OCI-LY1 (cell line): ENCODE measurements around the gene MPL.

Experiments used
- H2AFZ ChIP-seq: fragments of 200-600 bp; sonication (generic), shearing (Covaris generic); 2 replicates; pipeline ENCODE4 v1.6.0; 2014; ENCODE audit warnings: antibody characterized with exemption, mild to moderate bottlenecking, low read length
- H3F3A ChIP-seq: fragments of 200-600 bp; sonication (generic), shearing (Covaris generic); 2 replicates; pipeline ENCODE4 v1.6.0; 2014; ENCODE audit warnings: mild to moderate bottlenecking, antibody characterized with exemption, low read length, moderate library complexity; ENCODE audit not compliant: insufficient read depth
- H3K27ac ChIP-seq: fragments of 200-600 bp; sonication (generic); 2 replicates; pipeline ENCODE4 v1.5.1; 2014; ENCODE audit warnings: low read length, mixed run types, mild to moderate bottlenecking, low read depth; ENCODE audit not compliant: poor library complexity, severe bottlenecking
- H3K27me3 ChIP-seq: fragments of 200-600 bp; sonication (generic); 2 replicates; pipeline ENCODE4 v1.6.0; 2014; ENCODE audit warnings: antibody characterized with exemption, mild to moderate bottlenecking, low read length, moderate library complexity; ENCODE audit not compliant: insufficient read depth
- H3K36me3 ChIP-seq: fragments of 200-600 bp; sonication (generic); 2 replicates; pipeline ENCODE4 v1.6.1; 2014; ENCODE audit warnings: mild to moderate bottlenecking, antibody characterized with exemption, low read length, moderate library complexity, mixed read lengths; ENCODE audit not compliant: insufficient read depth
- H3K4me1 ChIP-seq: fragments of 200-600 bp; sonication (generic); 2 replicates; pipeline ENCODE4 v1.5.1; 2014; ENCODE audit warnings: mild to moderate bottlenecking, low read length, moderate library complexity; ENCODE audit not compliant: insufficient read depth, severe bottlenecking
- H3K4me2 ChIP-seq: fragments of 200-600 bp; sonication (generic), shearing (Covaris generic); 2 replicates; pipeline ENCODE4 v1.6.1; 2014; ENCODE audit warnings: low read length
- H3K4me3 ChIP-seq: fragments of 200-600 bp; sonication (generic); 2 replicates; pipeline ENCODE4 v1.5.1; 2014; ENCODE audit warnings: low read length, low read depth, mild to moderate bottlenecking, mixed read lengths; ENCODE audit not compliant: poor library complexity, severe bottlenecking
- H3K79me2 ChIP-seq: fragments of 200-600 bp; shearing (Covaris generic); 2 replicates; pipeline ENCODE4 v1.6.1; 2016; ENCODE audit warnings: mixed run types, low read length, mixed read lengths; ENCODE audit not compliant: insufficient read depth
- H3K9ac ChIP-seq: fragments of 200-600 bp; sonication (generic), shearing (Covaris generic); 2 replicates; pipeline ENCODE4 v1.6.1; 2014; ENCODE audit warnings: mild to moderate bottlenecking, low read length, mixed read lengths
- H3K9me2 ChIP-seq: fragments of 200-600 bp; sonication (generic), shearing (Covaris generic); 2 replicates; pipeline ENCODE4 v1.6.1; 2014; ENCODE audit warnings: low read depth, mild to moderate bottlenecking, low read length, mixed read lengths
- H3K9me3 ChIP-seq: fragments of 200-600 bp; shearing (Covaris generic); 2 replicates; pipeline ENCODE4 v1.6.1; 2014; ENCODE audit warnings: low read length, mixed read lengths
- H4K20me1 ChIP-seq: fragments of 200-600 bp; sonication (generic), shearing (Covaris generic); 2 replicates; pipeline ENCODE4 v1.6.0; 2016; ENCODE audit warnings: mild to moderate bottlenecking, low read length; ENCODE audit not compliant: insufficient read depth
- EZH2 ChIP-seq: fragments of 200-600 bp; sonication (generic), shearing (Covaris generic); IDR thresholded peaks from 2 replicates; pipeline ENCODE4 v1.8.0; 2017; ENCODE audit warnings: borderline replicate concordance, mixed run types, mild to moderate bottlenecking, antibody characterized with exemption, low read length, moderate library complexity, mixed read lengths
- TF ChIP-seq, protein P1 (sequence below): fragments of 200-600 bp; sonication (generic), shearing (Covaris generic); IDR thresholded peaks from 2 replicates; pipeline ENCODE4 v1.5.1; 2017; ENCODE audit warnings: mild to moderate bottlenecking, antibody characterized with exemption, low read length, moderate library complexity, mixed read lengths

The MPL gene

DNA sequence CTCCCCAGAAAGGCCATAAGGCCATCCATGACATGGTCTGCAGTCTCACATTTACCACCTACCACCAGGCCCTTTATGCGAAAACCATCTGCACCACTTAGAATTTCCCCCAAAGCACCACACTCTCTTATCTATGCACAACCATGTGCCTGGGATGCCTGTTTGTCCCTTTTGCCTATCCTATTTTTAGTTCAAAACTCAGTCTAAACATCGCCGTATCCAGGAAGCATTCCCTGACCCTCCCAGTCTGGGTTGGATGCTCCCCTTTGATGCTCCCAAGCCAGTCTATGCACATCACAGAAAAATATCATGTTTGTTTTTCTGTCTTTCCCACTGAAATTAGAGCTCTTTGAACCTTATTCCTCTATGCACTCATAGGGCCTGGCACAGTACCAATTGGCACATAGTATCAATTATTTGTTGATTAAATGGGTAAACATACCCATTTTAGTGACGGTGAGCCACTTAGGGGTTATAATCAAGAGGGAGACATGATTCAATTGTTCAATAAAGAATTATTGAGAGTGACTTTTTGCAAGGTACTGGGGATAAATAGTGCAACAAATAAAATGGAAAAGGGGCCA lies 6.7 kb downstream of the MPL start:
- Histone ChIP-seq H2AFZ (no peak overlapping the region), H3K4me2 (no peak overlapping the region), H4K20me1 (no peaks in the 10 kb centered on the region), H3K4me3 (no peak overlapping the region), H3K36me3 (no peaks in the 10 kb centered on the region), H3K4me1 (peaks cover 11% of the 10 kb centered on the region), H3K27ac (no peak overlapping the region), H3K9ac (no peak overlapping the region), H3K9me3 (no peaks in the 10 kb centered on the region), H3K9me2 (no peaks in the 10 kb centered on the region), H3F3A (no peaks in the 10 kb centered on the region), H3K27me3 (no peaks in the 10 kb centered on the region), H3K79me2 (no peaks in the 10 kb centered on the region)
- TF ChIP-seq EZH2 = no peak
- TF ChIP-seq, protein P1, sequence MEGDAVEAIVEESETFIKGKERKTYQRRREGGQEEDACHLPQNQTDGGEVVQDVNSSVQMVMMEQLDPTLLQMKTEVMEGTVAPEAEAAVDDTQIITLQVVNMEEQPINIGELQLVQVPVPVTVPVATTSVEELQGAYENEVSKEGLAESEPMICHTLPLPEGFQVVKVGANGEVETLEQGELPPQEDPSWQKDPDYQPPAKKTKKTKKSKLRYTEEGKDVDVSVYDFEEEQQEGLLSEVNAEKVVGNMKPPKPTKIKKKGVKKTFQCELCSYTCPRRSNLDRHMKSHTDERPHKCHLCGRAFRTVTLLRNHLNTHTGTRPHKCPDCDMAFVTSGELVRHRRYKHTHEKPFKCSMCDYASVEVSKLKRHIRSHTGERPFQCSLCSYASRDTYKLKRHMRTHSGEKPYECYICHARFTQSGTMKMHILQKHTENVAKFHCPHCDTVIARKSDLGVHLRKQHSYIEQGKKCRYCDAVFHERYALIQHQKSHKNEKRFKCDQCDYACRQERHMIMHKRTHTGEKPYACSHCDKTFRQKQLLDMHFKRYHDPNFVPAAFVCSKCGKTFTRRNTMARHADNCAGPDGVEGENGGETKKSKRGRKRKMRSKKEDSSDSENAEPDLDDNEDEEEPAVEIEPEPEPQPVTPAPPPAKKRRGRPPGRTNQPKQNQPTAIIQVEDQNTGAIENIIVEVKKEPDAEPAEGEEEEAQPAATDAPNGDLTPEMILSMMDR = no peak

- H3K27ac ChIP-seq = no peak overlapping the region
- no peak for TF ChIP-seq EZH2
- TF ChIP-seq, protein P1 = no peak
- H3K36me3 ChIP-seq = no peaks in the 10 kb centered on the region
- no peak overlapping the region for H3K9ac ChIP-seq
- H3K9me2 ChIP-seq = no peaks in the 10 kb centered on the region
- H3K79me2 ChIP-seq = no peaks in the 10 kb centered on the region
- peaks cover 19% of the 10 kb centered on the region for H3K4me1 ChIP-seq
- no peaks in the 10 kb centered on the region for H3K27me3 ChIP-seq
- H2AFZ ChIP-seq = no peak overlapping the region
- no peak overlapping the region for H3K4me2 ChIP-seq
- no peaks in the 10 kb centered on the region for H4K20me1 ChIP-seq
- no peaks in the 10 kb centered on the region for H3K9me3 ChIP-seq
- H3K4me3 ChIP-seq = no peak overlapping the region
- H3F3A ChIP-seq = no peaks in the 10 kb centered on the region
Observed at GRCh38 chr1:43345120-43345519, 7.5 kb downstream of the MPL start.

DNA sequence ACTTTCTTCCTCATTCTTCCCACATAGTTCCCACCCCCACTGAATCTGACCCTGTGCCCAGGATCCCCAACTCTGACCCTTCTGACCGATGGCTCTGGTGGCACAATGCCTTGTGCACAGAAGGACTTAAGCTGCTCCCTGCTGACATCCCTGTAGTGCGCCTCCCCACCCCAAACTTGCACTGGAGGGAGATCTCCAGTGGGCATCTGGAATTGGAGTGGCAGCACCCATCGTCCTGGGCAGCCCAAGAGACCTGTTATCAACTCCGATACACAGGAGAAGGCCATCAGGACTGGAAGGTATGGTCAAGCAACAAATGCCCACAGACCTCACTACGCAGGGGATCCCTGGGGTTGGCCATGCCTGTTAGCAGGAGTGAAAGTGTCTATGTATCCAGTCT lies 9.0 kb downstream of the MPL start:
- Histone ChIP-seq H3K9me2 (no peaks in the 10 kb centered on the region), H4K20me1 (no peaks in the 10 kb centered on the region), H3K27ac (no peak overlapping the region), H3F3A (no peaks in the 10 kb centered on the region), H3K27me3 (no peaks in the 10 kb centered on the region), H3K36me3 (no peaks in the 10 kb centered on the region), H3K4me2 (no peak overlapping the region), H3K9me3 (no peaks in the 10 kb centered on the region), H3K4me1 (peaks cover 20% of the 10 kb centered on the region), H3K9ac (no peak overlapping the region), H2AFZ (no peak overlapping the region), H3K79me2 (no peaks in the 10 kb centered on the region), H3K4me3 (no peak overlapping the region)
- no peak for TF ChIP-seq EZH2
- TF ChIP-seq, protein P1 = no peak
